ENCODE results near the gene EPN2.

Gene EPN2

DNA sequence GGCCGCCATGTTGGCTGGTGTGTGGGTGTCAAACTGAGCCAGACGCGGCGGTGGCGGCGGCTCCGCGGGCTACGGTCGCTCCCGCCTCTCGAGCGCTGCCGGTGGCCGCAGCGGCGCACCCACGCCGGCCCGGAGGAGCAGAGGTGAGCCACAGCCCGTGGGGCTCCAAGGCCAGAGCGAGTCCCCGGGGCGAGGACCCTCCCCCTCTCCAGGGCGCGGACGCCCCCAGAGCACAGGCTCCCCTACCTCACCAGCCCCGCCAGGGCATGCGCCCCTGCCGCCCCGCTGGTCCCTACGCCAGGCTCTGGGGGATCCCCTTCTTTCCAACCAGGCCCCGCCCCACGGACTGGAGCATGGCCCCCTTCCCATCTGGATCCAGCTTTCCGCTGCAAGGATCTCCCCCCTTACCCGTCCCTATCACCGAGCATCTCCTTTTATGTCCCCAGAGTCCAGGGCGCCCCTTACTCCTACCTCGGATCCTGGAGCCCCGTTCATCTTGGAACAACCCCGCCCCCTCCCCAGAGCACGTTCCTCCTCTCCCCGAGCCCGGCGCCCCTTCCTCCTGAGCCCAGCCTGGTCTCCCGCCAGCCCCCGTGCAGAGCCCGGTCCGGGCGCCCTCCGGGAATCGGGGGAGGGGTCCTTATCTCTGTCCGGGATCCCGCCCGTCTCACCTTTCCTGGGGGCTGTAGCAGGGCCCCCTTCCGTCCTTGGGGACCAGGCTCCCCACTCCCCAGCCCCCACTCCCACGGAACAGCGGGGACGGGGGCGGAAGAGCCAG, 412 bp downstream of the EPN2 start:
- no peak for DNase-seq (ENCODE audit: extremely low read depth, low read depth)
- TF ChIP-seq, protein P1, sequence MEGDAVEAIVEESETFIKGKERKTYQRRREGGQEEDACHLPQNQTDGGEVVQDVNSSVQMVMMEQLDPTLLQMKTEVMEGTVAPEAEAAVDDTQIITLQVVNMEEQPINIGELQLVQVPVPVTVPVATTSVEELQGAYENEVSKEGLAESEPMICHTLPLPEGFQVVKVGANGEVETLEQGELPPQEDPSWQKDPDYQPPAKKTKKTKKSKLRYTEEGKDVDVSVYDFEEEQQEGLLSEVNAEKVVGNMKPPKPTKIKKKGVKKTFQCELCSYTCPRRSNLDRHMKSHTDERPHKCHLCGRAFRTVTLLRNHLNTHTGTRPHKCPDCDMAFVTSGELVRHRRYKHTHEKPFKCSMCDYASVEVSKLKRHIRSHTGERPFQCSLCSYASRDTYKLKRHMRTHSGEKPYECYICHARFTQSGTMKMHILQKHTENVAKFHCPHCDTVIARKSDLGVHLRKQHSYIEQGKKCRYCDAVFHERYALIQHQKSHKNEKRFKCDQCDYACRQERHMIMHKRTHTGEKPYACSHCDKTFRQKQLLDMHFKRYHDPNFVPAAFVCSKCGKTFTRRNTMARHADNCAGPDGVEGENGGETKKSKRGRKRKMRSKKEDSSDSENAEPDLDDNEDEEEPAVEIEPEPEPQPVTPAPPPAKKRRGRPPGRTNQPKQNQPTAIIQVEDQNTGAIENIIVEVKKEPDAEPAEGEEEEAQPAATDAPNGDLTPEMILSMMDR (IDR thresholded peaks at IDR 0.05; ENCODE audit: low read depth, low read length, missing control alignments) = no peak
- peak overlapping the region; percentile 94 for H3K4me3 ChIP-seq (replicated peaks; ENCODE audit: low read depth, low read length)

- peak overlapping the region; percentile 94 for H3K4me3 ChIP-seq (replicated peaks; ENCODE audit: low read depth, low read length)
- DNase-seq (ENCODE audit: extremely low read depth, low read depth) = no peak
- TF ChIP-seq, protein P1 (IDR thresholded peaks at IDR 0.05; ENCODE audit: low read depth, low read length, missing control alignments) = no peak
Measured at GRCh38 chr17:19238167-19238505, 970 bp downstream of the EPN2 start.

DNA sequence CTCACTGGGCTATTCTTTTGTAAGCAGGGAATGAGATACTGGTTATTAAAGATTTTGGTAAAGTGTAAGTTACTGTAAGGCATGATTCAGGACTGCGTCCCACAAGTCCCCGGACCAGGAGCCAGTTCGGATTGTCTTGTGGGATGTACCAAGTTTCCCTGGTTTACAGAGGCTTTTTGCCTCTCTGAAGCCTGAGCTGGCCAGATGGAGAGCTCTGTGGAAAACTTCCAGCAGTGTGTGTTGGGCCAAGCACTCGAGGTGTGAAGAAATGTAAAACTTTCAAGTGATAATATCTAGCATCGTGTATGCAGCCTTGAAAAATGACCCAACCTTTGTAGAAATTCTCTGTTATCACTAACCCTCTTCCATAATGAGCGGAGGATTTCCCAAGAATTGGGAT, 2.4 kb downstream of the EPN2 start:
- TF ChIP-seq, protein P1 (IDR thresholded peaks at IDR 0.05; ENCODE audit: low read depth, low read length, missing control alignments) = no peak
- no peak overlapping the region for H3K4me3 ChIP-seq (replicated peaks; ENCODE audit: low read depth, low read length)
- DNase-seq (ENCODE audit: extremely low read depth, low read depth) = no peak

DNA sequence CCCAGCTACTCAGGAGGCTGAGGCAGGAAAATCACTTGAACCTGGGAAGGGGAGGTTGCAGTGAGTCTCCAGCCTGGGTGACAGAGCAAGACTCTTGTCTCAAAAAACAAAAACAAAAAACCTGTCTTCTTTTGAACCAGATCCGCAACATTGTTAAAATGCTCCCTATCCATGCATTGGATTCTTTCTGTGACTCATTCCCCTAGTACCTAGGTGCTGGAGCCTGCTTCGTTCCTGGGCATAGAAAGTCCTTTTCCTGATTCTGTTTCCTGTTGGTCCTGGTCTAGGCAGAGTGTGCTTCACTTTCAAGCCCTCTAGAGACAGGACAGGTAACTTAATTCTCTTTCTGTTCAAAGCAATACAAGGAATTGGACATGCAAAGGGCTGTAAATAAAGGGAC, 5.2 kb downstream of the EPN2 start:
- H3K4me3 ChIP-seq (replicated peaks; ENCODE audit: low read depth, low read length) = no peak overlapping the region
- no peak for DNase-seq (ENCODE audit: extremely low read depth, low read depth)
- TF ChIP-seq, protein P1 (IDR thresholded peaks at IDR 0.05; ENCODE audit: low read depth, low read length, missing control alignments) = no peak

DNA sequence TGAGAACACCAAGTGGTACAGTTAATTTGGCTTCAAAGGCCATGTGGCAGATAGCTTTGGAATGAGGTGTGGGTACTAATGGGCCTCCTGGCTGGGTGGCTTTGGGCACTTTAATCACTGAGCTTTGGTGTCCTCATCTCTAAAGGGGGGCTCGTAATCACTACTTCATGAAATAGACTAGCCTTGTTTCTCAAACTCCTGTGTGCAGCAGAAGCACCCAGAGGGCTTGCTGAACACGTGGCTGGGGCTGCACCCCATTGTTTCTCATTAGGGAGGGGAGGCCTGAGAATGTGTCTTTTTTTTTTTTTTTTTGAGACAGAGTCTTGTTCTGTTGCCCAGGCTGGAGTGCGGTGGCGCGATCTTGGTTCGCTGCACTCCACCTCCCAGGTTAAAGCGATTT, 5.8 kb downstream of the EPN2 start:
- no peak overlapping the region for H3K4me3 ChIP-seq (replicated peaks; ENCODE audit: low read depth, low read length)
- TF ChIP-seq, protein P1 (IDR thresholded peaks at IDR 0.05; ENCODE audit: low read depth, low read length, missing control alignments) = no peak
- no peak for DNase-seq (ENCODE audit: extremely low read depth, low read depth)

DNA sequence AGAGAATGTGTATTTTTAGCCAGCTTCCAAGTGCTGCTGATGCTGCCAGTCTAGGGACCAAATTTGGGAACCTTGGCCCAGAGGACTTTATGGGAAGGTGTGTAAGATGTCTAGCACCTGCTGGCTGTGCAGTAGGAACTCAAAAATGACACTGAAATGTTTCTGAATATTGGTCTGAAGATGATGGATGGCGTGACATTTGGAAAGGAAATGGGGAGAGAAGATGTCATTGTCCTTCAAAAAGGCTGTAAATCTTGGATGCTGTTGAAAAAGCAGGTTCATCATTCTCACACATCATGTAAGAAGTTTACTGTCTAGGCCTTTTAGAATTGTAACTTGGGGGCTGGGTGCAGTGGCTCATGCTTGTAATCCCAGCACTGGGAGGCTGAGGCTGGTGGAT, 6.7 kb downstream of the EPN2 start:
- TF ChIP-seq, protein P1 (IDR thresholded peaks at IDR 0.05; ENCODE audit: low read depth, low read length, missing control alignments) = no peak
- no peak for DNase-seq (ENCODE audit: extremely low read depth, low read depth)
- H3K4me3 ChIP-seq (replicated peaks; ENCODE audit: low read depth, low read length) = no peak overlapping the region

DNA sequence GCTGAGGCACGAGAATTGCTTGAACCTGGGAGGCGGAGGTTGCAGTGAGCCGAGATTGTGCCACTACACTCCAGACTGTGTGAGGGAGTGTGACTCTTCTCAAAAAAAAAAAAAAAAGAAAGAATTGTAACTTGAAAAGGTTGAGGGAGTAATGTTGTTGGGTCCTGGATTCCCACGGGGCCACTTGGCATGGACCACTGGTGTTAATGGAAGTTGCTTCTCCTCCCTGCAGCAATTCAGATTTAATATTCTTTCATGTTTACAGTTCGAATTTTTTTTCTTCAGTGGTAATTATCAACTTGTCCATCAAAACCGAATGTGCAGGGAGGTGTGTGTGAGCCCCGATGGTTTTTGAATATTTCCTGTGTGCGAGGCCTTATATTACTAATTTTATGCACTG, 7.2 kb downstream of the EPN2 start:
- TF ChIP-seq, protein P1 (IDR thresholded peaks at IDR 0.05; ENCODE audit: low read depth, low read length, missing control alignments) = no peak
- H3K4me3 ChIP-seq (replicated peaks; ENCODE audit: low read depth, low read length) = no peak overlapping the region
- no peak for DNase-seq (ENCODE audit: extremely low read depth, low read depth)

Data from HFF-Myc (cell line).